Ascending aorta (tissue), 2 donors: ENCODE data around the gene C16orf78. TPM values are rescaled to one million over a fixed set of nuclear protein-coding genes. Genes with fewer than 3 reads are reported as not detected.

Experiments used
- DNase-seq, 2 donors: peaks; one replicate each; pipeline ENCODE4 v3.0.0-alpha.2; 2019; ENCODE audit warnings: low spot score in 2 of 2
- H3K27ac ChIP-seq, 2 donors: fragments of 200-600 bp; sonication (generic); one replicate each; pipeline ENCODE4 v1.5.1; 2016 to 2017; ENCODE audit warnings: mild to moderate bottlenecking in 1 of 2
- H3K27me3 ChIP-seq: fragments of 200-600 bp; sonication (generic); one replicate; pipeline ENCODE4 v1.5.1; 2017
- H3K36me3 ChIP-seq, 2 donors: fragments of 200-600 bp; sonication (generic); one replicate each; pipeline ENCODE4 v1.5.1; 2016
- H3K4me1 ChIP-seq, 2 donors: fragments of 200-600 bp; sonication (generic); one replicate each; pipeline ENCODE4 v1.5.1; 2016 to 2017; ENCODE audit warnings: mild to moderate bottlenecking in 1 of 2
- H3K4me3 ChIP-seq, 2 donors: fragments of 200-600 bp; sonication (generic); one replicate each; pipeline ENCODE4 v1.5.1; 2016 to 2017; ENCODE audit warnings: mild to moderate bottlenecking in 1 of 2
- H3K9me3 ChIP-seq, 2 donors: fragments of 200-600 bp; sonication (generic); one replicate each; pipeline ENCODE4 v1.5.1; 2016
- CTCF ChIP-seq, 3 experiments: fragments of 200-600 bp in 2 of 3; fragments of 450-650 bp in 1 of 3; sonication (generic) in 2 of 3; IDR thresholded peaks; one replicate each; pipeline ENCODE4 v1.5.1; 2016 to 2019; ENCODE audit warnings: antibody characterized with exemption in 3 of 3, mild to moderate bottlenecking in 1 of 3, moderate library complexity in 1 of 3
- intact Hi-C: fragments of 100-400 bp; cut with DNase I; formaldehyde crosslinking; loops from one replicate; pipeline ENCODE4 v1.15.1; 2023
- total RNA-seq: library from RNA; depleted of rRNA; stranded (reverse); fragments of >200 nt; gene quantifications from one replicate; pipeline ENCODE4 v1.1.0, GENCODE V29; 2016

The C16orf78 gene
- total RNA-seq, 1 donor from 2014 or later, result not detected

DNA sequence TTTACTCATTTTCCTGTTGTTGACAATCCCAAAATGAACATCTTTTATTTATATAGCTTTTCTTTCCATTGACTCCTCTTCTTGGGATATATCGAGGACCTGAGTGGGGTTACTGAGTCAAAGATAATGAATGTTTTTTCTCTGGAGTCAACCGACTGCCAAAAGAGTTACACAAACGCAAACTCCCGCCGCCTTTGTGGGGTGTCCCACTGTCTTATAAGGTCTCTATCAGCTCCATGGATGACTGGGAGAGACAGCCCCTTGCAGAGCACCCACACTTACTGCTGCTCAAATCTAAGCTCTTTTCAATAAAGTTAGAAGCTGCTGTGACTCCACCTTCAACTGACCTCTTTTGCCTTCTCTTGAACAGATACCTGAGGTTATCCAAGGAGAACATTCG, 25.2 kb downstream of the C16orf78 start:
- DNase-seq, result no peak
- no peaks in the 10 kb centered on the region for H3K36me3 ChIP-seq
- intact Hi-C loops, result no loop called here

DNA sequence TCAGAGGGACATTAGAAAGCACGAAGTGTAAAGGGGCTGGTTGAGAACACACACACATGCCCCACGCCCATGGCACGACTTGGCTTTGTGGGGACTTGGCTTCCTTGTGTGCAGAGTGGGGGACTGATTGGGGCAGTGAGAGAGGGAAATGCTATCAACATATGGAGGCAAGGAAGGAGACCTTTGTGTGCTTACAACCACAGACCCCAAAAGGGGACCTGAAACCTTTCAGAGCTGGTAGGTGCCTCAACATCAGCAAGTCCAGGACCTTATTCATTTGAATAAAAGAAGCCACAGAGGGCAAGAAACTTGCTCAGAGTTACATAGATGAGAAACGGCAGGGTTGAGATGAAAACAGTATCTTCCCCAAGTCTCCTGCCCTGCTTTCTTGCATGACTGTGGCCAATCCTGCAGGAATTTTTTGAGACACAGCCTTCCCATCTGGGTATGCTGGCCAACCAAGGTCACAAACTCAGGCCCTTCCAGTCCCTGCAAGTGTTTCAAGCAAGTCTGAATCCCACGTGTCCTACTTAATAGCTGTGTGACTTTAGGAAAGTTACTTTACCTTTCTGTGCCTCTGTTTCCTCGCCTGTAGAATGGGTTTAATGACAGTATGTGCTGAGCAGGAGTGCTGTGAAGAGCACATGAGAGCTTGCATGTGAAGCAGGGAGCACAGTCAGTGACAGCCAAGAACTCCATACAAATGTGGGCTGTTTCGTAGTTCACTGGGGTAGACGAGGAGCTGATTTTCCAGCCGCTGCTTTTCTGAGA, 26.2 kb downstream of the C16orf78 start:
- Histone ChIP-seq H3K36me3 (no peaks in the 10 kb centered on the region), H3K4me3 (no peak overlapping the region), H3K27ac (no peak overlapping the region), H3K4me1 (no peaks in the 10 kb centered on the region), H3K27me3 (no peaks in the 10 kb centered on the region), H3K9me3 (no peaks in the 10 kb centered on the region)
- no peak for DNase-seq
- no peak for TF ChIP-seq CTCF (IDR thresholded peaks at IDR 0.05)
- intact Hi-C loops, result no loop called here

More for the DNA sequence above, 25.2 kb downstream of the C16orf78 start:
- Histone ChIP-seq H3K4me1 (no peaks in the 10 kb centered on the region), H3K9me3 (no peaks in the 10 kb centered on the region), H3K4me3 (no peak overlapping the region), H3K27ac (no peak overlapping the region), H3K27me3 (no peaks in the 10 kb centered on the region)
- no peak for TF ChIP-seq CTCF (IDR thresholded peaks at IDR 0.05)

- Histone ChIP-seq H3K27ac (no peak overlapping the region), H3K27me3 (no peaks in the 10 kb centered on the region), H3K4me1 (no peaks in the 10 kb centered on the region), H3K36me3 (no peaks in the 10 kb centered on the region), H3K9me3 (no peaks in the 10 kb centered on the region), H3K4me3 (no peak overlapping the region)
- intact Hi-C loops, result no loop called here
- TF ChIP-seq CTCF (IDR thresholded peaks at IDR 0.05), result no peak
- DNase-seq, result no peak
Measured at GRCh38 chr16:49400611-49401010, 27.0 kb downstream of the C16orf78 start.

DNA sequence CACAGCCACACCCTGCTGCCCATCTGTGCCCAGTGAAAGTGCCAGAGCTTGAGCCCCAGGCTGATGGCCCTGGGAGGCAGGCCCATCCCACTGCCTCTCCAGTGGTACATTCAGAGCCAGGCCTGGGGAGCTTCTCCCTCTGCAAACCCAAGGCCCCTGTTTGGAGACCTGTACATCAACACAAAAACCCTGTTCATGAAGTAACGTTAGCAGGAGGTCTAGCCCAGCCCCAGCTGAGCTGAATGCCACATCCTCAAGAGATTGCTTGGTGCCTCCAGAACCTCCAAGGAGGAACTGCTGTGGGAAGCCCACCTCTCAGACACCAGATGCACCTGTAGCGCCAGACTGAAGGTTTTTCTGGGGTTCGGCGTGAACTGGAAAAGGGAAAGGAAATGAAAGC, 31.5 kb downstream of the C16orf78 start:
- no peak for DNase-seq
- Histone ChIP-seq H3K27ac (no peak overlapping the region), H3K36me3 (no peaks in the 10 kb centered on the region), H3K4me3 (no peak overlapping the region), H3K9me3 (no peaks in the 10 kb centered on the region), H3K27me3 (no peaks in the 10 kb centered on the region), H3K4me1 (no peaks in the 10 kb centered on the region)
- intact Hi-C loops, result no loop called here
- TF ChIP-seq CTCF (IDR thresholded peaks at IDR 0.05), result no peak

DNA sequence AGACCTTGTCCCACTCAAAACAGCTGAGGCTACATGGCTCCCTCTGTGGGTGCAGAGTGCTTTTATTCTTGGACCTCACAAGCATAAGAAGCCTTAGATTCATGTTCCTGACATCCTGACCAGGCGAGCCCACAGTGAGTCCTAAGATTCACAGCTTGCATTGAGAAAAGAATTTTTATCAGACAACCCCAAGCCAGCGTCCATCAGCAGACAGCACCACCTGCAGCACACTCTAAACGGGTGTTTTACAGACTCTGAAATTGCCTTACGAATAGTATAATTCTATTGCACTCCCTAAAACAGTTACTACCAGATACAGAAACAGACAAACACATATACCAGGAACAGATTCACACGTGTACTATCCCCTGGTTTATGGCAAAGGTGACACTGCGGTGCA, 31.9 kb downstream of the C16orf78 start:
- Histone ChIP-seq H3K9me3 (no peaks in the 10 kb centered on the region), H3K27ac (no peak overlapping the region), H3K4me3 (no peak overlapping the region), H3K4me1 (no peaks in the 10 kb centered on the region), H3K27me3 (no peaks in the 10 kb centered on the region), H3K36me3 (no peaks in the 10 kb centered on the region)
- intact Hi-C loops, result no loop called here
- TF ChIP-seq CTCF (IDR thresholded peaks at IDR 0.05), result no peak
- no peak for DNase-seq
